Measurements from ENCODE around the gene ABCA4.

The ABCA4 gene

DNA sequence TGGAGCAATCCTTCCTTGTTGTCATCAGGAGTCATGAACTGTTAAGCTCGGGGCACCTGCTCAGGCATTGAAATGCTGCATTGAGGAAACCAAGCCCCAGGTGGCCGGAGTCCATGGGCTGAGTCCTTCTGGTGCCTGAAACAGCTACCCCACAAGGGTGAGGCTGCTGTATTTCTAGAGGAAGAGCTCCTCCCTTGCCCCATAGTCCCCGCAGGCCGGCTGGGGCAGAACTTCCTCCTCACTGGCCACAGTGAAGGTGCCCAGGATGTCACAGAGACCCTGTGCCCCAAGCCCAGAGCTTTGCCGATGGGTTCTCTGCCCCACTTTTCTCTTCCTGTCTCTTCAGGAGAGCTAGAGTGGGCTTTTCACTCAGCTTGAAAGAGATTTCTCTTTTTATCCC lies 130.9 kb downstream of the ABCA4 start:
- TF ChIP-seq, protein P1, sequence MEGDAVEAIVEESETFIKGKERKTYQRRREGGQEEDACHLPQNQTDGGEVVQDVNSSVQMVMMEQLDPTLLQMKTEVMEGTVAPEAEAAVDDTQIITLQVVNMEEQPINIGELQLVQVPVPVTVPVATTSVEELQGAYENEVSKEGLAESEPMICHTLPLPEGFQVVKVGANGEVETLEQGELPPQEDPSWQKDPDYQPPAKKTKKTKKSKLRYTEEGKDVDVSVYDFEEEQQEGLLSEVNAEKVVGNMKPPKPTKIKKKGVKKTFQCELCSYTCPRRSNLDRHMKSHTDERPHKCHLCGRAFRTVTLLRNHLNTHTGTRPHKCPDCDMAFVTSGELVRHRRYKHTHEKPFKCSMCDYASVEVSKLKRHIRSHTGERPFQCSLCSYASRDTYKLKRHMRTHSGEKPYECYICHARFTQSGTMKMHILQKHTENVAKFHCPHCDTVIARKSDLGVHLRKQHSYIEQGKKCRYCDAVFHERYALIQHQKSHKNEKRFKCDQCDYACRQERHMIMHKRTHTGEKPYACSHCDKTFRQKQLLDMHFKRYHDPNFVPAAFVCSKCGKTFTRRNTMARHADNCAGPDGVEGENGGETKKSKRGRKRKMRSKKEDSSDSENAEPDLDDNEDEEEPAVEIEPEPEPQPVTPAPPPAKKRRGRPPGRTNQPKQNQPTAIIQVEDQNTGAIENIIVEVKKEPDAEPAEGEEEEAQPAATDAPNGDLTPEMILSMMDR (IDR thresholded peaks at IDR 0.05; ENCODE audit: borderline replicate concordance, extremely low read depth, low read length, poor library complexity, severe bottlenecking), result no peak
- no peak for TF ChIP-seq EZH2 (IDR thresholded peaks at IDR 0.05; ENCODE audit: borderline replicate concordance, low read depth, low read length, severe bottlenecking)
- no peaks in the 10 kb centered on the region for H3K79me2 ChIP-seq (ENCODE audit: insufficient read depth, low read length)
- H3K4me3 ChIP-seq (ENCODE audit: low read depth in 1 of 2, low read length in 2 of 2), result no peak overlapping the region
- no peak overlapping the region for H3K4me2 ChIP-seq (ENCODE audit: insufficient read depth, low read length)
- H3K9me3 ChIP-seq (ENCODE audit: insufficient read depth, low read length, severe bottlenecking), result no peaks in the 10 kb centered on the region
- no peak overlapping the region for H2AFZ ChIP-seq (ENCODE audit: low read depth, low read length)
- no peaks in the 10 kb centered on the region for H3K36me3 ChIP-seq (ENCODE audit: insufficient read depth, low read length)
- no peaks in the 10 kb centered on the region for H3K4me1 ChIP-seq (ENCODE audit: insufficient read depth, low read length)
- H3K9ac ChIP-seq (ENCODE audit: low read depth, low read length), result no peak overlapping the region
- H3K27ac ChIP-seq (ENCODE audit: low read length), result no peak overlapping the region
- H4K20me1 ChIP-seq (ENCODE audit: insufficient read depth, low read length), result no peaks in the 10 kb centered on the region
- H3K27me3 ChIP-seq (ENCODE audit: insufficient read depth, low read length, poor library complexity), result no peaks in the 10 kb centered on the region
- DNase-seq, result no peak
- no peak for ATAC-seq (ENCODE audit: insufficient read depth, low read depth)

DNA sequence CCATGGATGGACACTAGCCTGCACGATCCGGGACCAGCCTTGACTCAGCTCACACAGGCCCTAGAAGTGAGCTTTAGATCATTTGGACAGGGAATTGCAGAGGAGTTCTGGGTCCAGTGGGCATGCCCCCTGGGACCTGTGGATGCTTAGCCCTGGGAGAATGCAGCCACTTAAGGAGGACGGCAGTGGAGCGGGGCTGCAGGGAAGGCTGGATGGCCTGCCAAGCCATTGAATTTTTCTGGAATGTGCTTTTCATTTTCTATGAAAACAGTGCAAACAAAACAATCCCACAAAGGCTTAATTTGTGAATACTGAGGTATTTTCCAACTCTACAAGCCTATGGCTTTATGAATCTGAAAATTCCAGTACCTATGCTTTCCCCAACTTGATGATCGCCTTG lies 131.3 kb downstream of the ABCA4 start:
- Histone ChIP-seq H3K4me2 (ENCODE audit: insufficient read depth, low read length) (no peak overlapping the region), H3K27me3 (ENCODE audit: insufficient read depth, low read length, poor library complexity) (no peaks in the 10 kb centered on the region), H3K9me3 (ENCODE audit: insufficient read depth, low read length, severe bottlenecking) (no peaks in the 10 kb centered on the region), H2AFZ (ENCODE audit: low read depth, low read length) (no peak overlapping the region), H3K27ac (ENCODE audit: low read length) (no peak overlapping the region), H3K4me1 (ENCODE audit: insufficient read depth, low read length) (no peaks in the 10 kb centered on the region), H3K9ac (ENCODE audit: low read depth, low read length) (no peak overlapping the region), H4K20me1 (ENCODE audit: insufficient read depth, low read length) (no peaks in the 10 kb centered on the region), H3K79me2 (ENCODE audit: insufficient read depth, low read length) (no peaks in the 10 kb centered on the region), H3K36me3 (ENCODE audit: insufficient read depth, low read length) (no peaks in the 10 kb centered on the region), H3K4me3 (ENCODE audit: low read depth in 1 of 2, low read length in 2 of 2) (no peak overlapping the region)
- TF ChIP-seq, protein P1 (IDR thresholded peaks at IDR 0.05; ENCODE audit: borderline replicate concordance, extremely low read depth, low read length, poor library complexity, severe bottlenecking), result no peak
- TF ChIP-seq EZH2 (IDR thresholded peaks at IDR 0.05; ENCODE audit: borderline replicate concordance, low read depth, low read length, severe bottlenecking), result no peak
- ATAC-seq (ENCODE audit: insufficient read depth, low read depth), result no peak
- no peak for DNase-seq

DNA sequence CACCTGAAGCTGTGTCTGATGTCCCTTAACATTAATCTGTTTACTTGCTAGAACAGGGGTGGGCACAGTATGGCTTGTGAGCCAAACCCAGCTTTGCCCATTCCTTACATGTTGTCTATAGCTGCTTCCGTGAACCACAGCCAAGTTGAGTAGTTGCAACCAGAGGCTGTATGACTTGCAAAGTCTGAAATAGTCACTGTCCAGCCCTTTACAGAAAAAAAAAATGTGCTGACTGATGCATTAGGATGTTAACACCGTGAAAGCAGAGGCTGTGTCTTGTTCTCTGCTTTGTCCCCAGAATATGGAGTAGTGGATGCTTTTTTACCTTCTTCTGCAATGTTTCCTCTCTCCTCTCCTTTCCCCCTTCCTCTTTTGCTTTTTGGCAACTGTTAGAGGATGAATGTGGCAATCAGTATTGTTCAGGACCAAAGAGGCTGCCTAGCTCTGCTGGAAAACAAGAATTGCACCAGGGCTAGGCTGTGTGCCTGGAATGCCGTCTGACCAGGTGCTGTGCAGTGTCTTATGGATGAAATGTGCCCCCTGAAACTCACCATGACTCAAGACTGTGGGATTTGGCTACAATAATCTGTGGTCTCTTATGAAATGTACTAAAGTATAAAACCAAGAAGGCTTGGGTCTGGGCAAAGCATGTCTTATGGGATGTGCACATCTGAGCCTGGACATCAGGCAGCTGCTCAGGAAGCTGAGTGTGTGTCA lies 132.2 kb downstream of the ABCA4 start:
- no peak for TF ChIP-seq EZH2 (IDR thresholded peaks at IDR 0.05; ENCODE audit: borderline replicate concordance, low read depth, low read length, severe bottlenecking)
- TF ChIP-seq, protein P1 (IDR thresholded peaks at IDR 0.05; ENCODE audit: borderline replicate concordance, extremely low read depth, low read length, poor library complexity, severe bottlenecking), result no peak
- no peak for DNase-seq
- H3K9me3 ChIP-seq (ENCODE audit: insufficient read depth, low read length, severe bottlenecking), result no peaks in the 10 kb centered on the region
- H2AFZ ChIP-seq (ENCODE audit: low read depth, low read length), result no peak overlapping the region
- H4K20me1 ChIP-seq (ENCODE audit: insufficient read depth, low read length), result no peaks in the 10 kb centered on the region
- H3K4me2 ChIP-seq (ENCODE audit: insufficient read depth, low read length), result no peak overlapping the region
- no peaks in the 10 kb centered on the region for H3K79me2 ChIP-seq (ENCODE audit: insufficient read depth, low read length)
- no peak overlapping the region for H3K9ac ChIP-seq (ENCODE audit: low read depth, low read length)
- no peaks in the 10 kb centered on the region for H3K4me1 ChIP-seq (ENCODE audit: insufficient read depth, low read length)
- H3K27ac ChIP-seq (ENCODE audit: low read length), result no peak overlapping the region
- no peaks in the 10 kb centered on the region for H3K36me3 ChIP-seq (ENCODE audit: insufficient read depth, low read length)
- ATAC-seq (ENCODE audit: insufficient read depth, low read depth), result no peak
- H3K4me3 ChIP-seq (ENCODE audit: low read depth in 1 of 2, low read length in 2 of 2), result no peak overlapping the region
- H3K27me3 ChIP-seq (ENCODE audit: insufficient read depth, low read length, poor library complexity), result no peaks in the 10 kb centered on the region

Data from DND-41 (cell line).